Fibroblast of the aortic adventitia (primary cell): ENCODE results near the gene SECISBP2L. TPM values are rescaled to one million over a fixed set of nuclear protein-coding genes. Genes with fewer than 3 reads are reported as not detected.

Source experiments
- DNase-seq: peaks from one replicate; pipeline ENCODE4 v3.0.0-alpha.2; 2010; ENCODE audit warnings: low read depth
- H3K4me3 ChIP-seq: 2 replicates; pipeline ENCODE4 v1.5.1; 2011; ENCODE audit warnings: low read depth, mild to moderate bottlenecking, control low read depth, low read length, moderate library complexity
- CTCF ChIP-seq: IDR thresholded peaks from 2 replicates; pipeline ENCODE4 v1.5.1; 2011; ENCODE audit warnings: mild to moderate bottlenecking, low read length, control low read depth, inconsistent platforms; ENCODE audit not compliant: insufficient read depth
- small RNA-seq: library from RNA; depleted of rRNA; stranded (forward); fragments of <200 nt; gene quantifications from one replicate; pipeline ENCODE3, GENCODE V24; 2012
- total RNA-seq: library from RNA; depleted of rRNA; stranded (reverse); fragments of >200 nt; gene quantifications from 2 replicates; pipeline ENCODE4 v1.2.3, GENCODE V29; 2012; ENCODE audit warnings: low replicate concordance

The SECISBP2L gene
- total RNA-seq, 1 donor, result 45.7 TPM

- no peak for TF ChIP-seq CTCF
- peak; percentile 95 for DNase-seq
- H3K4me3 ChIP-seq, result no peak overlapping the region
Measured at GRCh38 chr15:48940508-48940907, 105.7 kb downstream of the SECISBP2L start.

GRCh38 chr15:48939648-48940047, 106.6 kb downstream of the SECISBP2L start:
- no peak overlapping the region for H3K4me3 ChIP-seq
- DNase-seq, result peak; percentile 98
- TF ChIP-seq CTCF, result no peak

Small RNA genes lying within 50 kb of the gene (small RNA-seq; reads per million reads assigned to genes)
- gene RF00019, result not detected

Other genes with a start within 250 kb of the SECISBP2L start
- 11.1 and 14.4 TPM in 2 replicates for gene CEP152, start 235.4 kb downstream of the SECISBP2L start, total RNA-seq
- 253 and 674 TPM in 2 replicates for gene EID1, start 168.3 kb downstream of the SECISBP2L start, total RNA-seq
- gene SHC4, start 82.5 kb downstream of the SECISBP2L start, total RNA-seq, result 1.8 and 2.2 TPM in 2 replicates
- gene COPS2, start 109.2 kb upstream of the SECISBP2L start, total RNA-seq, result 116 and 176 TPM in 2 replicates
- 30.9 and 50.5 TPM in 2 replicates for gene GALK2, start 123.8 kb upstream of the SECISBP2L start, total RNA-seq